Measurements from ENCODE around the gene DMBX1.

DMBX1 gene

DNA sequence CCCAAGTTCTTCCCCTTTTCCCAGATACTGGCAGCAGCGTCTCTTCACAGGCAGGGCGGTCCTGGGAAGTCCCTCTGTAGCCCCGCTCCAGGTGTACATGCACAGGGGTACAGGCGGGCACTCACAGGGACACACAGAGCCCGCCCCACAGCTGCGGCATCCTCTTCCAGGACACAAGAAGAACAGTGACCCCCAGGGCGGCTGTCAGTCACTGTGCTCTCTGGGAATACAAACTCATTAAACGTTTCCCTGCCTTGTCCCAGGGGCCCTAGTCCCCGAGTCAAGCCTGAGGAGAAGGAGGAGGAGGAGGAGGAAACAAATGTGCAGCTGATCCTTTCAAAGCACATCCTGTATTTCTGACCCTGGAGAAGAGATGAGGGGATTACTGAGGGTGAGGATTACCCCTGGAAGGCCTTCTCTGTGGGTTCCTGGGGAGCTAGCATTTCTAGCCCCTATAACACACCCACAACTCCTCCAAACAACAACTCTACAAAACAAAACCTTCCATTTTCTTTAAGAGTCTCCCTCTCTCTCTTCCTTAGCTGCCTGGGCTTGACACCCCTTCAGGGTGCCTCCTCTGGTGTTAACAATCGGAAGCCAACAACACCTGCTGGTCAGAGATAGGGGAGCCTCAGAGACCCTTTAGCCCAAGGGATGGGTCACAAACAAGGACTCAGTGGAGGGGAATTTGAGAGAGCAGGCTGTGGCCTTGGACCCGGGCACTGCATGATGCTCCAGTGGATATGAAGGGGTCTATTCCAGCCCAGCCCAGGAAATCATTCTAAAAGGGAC lies 28.4 kb upstream of the DMBX1 start:
- no peak for DNase-seq

DNA sequence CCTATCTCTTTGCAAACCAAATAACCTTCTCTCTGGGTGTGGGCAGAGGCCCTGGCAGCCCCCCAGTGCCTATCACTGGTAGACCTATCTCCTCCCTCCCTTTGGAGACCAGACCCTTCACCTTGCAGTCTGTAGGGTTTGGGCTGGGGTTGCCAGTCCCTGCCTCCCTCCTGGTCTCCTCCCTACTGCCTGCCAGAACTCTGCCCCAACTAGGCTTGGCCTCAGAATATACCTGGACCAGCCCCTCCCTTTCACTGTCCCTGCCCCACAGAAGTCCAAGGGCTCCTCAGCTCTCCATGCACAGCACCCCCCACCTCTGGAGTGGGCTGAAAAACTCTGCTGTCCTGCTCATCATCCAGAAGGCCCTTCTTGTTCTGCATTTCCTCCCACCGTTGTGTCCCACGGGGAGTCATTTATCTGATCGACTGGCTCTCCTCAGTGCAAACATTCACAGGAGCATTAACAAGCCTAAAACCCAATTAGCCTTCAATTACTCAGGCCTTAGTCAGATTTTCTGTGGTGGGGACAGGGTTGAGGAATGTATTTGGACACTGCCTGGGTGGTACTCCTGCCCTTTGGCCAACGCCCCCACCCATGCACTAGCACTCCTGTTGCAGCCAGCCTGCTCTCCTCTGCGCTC lies 27.7 kb upstream of the DMBX1 start:
- DNase-seq = no peak

DNA sequence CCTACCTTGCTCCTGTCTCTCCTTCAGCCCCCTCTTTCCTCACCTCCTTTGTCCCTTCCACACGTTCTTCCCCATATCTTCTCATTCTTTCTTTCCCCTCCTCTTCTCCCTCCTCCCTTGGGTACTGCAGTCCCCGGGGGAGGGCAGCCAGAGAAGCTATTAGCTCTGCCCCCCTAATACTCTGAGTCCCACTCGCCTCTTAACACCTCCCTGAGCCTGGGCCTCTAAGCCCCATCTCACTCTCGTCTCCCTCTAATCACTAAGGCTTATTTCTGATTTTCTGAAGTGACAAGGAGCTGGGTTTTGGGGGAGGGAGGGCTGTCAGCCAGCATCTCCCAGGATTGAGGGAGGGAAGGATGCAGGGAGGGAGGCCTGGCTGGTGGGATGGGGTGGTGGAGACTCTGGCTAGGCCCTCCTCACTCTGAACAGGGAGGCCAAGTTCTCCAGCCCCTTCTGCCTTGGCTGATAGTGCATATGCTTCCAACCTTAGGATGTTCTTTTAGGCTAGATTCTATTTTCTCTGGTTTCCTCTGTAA lies 25.6 kb upstream of the DMBX1 start:
- DNase-seq = no peak

DNA sequence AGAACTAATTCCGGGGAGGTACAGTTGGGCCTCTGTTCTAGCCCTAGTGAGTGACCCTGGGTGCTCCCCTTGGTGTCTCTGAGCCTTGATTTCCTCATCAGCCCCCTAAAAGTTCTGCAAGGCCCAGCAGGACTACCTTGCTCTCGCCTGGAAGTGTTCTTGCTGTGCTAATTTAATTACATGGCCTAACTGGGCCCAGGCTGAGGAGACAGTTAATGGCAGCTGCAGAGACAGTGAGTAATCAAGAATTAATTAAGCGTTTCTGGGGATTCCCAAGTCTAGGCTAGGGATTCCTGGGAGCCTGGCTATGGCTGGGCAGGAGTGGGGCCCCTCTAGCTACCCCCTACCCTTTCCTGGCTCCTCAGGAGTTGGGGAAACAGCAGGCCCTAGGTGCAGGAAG lies 24.7 kb upstream of the DMBX1 start:
- no peak for DNase-seq

DNA sequence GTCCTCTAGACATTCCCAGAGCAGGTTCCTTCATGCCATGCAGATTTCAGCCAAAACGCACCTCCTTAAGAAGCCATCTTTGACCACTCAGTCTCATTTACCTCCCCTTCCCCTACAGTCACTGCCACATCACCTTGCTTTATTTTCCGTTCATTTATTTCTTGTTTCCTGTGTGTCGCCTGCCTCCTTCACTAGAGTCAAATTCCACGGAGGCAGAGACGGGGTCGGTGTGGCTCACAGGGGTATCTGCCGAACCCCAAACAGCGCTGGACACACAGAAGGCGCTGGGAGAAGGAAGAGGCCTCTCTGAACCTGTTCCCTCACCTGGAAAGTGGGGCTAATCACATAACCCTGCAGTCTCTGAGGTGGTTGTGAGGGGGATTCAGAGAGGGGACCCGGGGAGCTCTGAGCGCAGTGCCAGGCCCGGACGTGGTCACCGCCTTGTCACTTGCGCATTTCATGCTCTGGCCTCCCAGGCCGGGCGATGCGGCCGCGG lies 23.6 kb upstream of the DMBX1 start:
- no peak for DNase-seq

DNA sequence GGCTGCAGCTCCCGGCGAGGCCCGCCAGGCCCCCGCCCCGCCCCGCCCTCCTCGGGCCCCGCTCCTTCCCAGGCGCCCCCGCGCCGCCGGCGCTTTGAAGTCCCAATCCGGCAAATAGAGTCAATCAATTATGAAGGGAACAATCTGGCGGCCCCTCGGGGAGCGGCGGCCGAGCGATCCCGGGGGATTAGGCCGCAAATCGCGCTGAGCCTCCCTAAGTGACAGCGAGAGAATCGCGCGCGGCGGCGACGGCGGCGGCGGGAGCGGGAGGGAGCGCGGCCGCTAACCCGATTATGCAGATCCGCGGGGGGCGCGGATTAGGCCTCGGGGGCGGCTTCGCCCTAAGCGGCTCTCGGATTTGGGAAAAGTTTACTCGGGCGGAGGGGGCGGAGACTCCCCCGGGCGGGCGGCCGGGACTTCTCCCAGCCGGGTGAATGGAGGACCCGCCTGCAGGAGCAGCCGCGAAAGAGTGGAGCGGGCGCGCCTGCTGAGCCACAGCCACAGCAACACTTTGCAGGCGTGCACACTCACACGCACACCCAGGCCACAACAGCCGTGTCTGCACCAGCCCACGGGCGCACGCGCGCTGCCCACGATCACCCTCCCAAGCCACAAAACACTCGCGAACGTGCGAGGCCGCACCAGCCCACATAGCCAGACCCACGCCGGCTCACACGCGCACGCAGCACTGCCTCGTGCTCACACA lies 23.0 kb upstream of the DMBX1 start:
- DNase-seq = no peak

DNA sequence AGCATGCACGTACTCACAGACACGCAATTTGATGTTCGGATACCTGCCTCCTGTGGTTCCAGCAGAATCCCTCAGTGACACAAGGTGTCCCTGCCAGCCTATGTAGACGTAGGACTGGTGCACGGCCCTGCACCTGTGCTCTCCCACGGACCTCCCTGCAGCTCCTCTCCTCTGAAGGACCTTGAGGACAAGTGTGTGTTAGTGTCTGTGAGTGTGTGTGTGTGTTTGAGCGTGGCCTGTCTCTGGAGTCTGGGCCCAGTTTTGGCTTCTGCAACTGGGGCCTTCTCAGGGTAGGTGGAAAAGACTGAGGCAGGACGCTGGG lies 22.5 kb upstream of the DMBX1 start:
- DNase-seq = no peak

DNA sequence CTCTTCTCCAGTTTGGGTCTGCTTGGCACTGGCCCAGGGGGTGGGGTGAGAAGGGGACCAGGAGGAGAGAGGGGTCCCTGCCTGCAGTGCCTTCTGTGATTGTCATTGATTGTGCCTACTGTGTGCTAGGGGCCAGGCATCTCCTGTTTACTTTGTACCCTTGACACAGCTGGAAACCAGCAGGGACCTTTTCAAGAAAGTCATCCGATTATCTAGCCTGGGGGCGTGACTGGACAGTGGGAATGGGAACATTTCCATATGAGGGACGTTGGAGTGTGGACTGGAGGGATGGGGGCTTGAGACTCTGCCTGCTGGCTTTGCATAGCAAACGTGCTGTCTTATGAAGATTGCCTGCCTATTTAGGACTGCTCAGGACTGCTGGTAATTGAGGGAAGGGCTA lies 19.8 kb upstream of the DMBX1 start:
- no peak for DNase-seq

DNA sequence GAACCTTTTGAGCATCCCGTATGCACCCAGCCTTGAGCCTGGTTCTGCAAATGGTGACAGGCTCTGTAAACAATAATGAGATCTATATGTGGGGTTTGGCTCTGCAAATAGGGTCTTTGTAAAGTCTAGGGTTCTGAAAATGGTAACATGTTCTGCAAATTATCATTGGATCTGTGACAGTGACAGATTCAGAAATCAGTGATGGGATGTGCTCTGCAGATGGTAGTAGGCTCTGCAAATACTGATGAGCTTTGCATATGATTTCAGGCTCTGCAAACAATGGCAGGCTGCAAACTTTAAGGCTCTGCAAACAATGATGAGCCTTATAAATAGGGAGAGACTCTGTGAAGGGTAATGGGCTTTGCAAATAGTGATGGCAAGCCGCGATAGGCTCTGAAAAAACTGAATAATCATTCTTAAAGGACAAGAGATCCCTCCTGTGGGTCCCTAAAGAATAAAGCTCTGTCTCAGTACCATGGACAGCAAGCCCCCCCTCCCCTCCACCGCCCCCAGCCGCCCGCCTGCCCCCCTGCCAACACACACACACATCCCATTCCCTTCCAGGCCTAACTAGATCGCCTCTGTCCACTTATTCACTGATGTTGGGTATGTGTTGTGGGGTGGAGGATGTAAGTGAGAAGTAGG lies 17.7 kb upstream of the DMBX1 start:
- no peak for DNase-seq

DNA sequence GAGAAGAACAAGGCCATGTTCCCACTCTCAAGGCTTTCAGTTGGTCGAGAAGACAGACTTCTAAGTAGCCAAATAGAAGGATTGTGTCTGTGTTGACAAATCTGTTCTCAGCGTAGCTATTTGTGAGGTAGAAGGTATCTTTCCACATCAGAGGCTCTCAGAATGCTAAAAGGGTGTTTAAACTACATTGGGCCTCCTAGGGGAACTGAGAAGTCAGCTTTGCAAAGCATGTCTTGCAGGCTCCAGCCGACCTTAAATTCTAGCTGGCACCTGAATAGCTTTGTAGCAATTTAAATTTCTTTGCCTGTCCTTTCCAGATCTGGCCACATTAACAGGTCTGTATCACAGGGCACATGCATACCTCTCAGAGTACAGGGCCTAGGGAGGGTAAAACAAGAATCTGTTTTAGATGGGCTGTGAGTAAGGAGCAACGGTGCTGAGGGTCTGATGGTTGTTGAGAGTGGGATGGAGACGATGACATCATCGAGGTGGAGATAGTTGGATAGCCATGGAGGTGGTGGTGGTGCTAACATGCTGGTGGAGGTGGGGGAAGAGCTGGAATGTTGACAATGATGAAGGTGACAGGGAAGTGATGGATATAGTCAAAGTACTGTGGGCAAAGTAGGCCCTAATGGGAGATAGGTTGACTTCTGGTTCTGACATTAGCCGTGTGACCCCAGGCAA lies 17.0 kb upstream of the DMBX1 start:
- no peak for DNase-seq

DNA sequence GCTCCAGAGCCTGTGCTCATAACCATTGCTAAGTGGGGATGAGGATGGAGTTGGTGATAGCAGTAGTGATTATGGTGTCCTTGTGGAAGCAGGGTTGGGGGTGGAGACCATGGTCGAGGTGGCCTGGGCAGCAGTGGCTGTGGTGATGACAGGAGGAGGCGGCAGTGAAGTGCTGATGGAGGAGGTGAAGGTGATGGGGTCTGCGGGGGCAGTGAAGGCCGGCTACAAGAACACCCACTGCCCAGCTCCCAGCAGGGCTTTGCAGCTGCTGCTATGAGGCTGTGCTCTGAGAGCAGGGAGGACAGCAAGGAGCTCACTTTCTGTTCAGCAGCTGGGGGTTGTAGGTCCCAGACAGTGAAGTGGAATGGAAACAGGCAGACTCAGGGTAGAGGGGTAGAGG lies 15.6 kb upstream of the DMBX1 start:
- no peak for DNase-seq

DNA sequence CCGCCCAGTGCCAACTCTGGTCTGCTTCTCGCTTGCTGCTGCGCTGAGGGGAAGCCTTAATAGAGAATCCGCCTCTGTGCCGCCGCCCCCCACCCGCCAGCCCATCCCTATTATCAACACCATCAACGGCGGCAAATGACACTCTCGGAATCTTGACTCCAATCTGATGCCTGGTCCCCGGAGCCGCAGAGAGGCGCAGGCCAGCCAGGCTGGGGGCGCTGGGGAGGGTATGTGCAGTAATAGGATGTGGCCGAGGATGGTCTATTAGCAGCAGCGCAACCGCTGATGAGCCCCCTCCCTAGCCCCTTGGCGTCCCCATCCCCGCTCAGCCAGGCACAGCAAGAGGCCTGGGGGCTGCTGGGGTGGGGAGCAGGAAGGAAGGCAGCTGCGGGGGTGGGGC lies 15.1 kb upstream of the DMBX1 start:
- DNase-seq = no peak

DNA sequence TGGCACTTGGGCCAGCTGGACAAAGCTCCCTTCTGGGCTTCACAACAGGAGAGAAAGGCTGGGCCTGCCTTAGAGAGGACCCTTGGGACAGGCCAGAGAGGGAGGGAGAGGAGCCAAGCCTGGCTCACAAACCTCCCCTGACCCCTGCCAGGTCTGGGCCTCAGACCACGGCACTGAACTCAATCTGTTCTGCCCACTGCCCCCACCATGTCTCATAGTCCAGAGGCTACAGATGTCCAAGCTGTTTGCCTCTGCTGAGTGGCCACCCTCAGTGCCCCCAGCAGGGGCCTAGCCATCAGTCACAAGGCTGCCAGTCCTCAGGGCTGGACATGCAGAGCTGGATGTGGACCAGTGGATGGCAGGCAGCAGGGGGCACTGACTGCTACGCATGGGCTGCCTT lies 13.0 kb upstream of the DMBX1 start:
- no peak for DNase-seq

DNA sequence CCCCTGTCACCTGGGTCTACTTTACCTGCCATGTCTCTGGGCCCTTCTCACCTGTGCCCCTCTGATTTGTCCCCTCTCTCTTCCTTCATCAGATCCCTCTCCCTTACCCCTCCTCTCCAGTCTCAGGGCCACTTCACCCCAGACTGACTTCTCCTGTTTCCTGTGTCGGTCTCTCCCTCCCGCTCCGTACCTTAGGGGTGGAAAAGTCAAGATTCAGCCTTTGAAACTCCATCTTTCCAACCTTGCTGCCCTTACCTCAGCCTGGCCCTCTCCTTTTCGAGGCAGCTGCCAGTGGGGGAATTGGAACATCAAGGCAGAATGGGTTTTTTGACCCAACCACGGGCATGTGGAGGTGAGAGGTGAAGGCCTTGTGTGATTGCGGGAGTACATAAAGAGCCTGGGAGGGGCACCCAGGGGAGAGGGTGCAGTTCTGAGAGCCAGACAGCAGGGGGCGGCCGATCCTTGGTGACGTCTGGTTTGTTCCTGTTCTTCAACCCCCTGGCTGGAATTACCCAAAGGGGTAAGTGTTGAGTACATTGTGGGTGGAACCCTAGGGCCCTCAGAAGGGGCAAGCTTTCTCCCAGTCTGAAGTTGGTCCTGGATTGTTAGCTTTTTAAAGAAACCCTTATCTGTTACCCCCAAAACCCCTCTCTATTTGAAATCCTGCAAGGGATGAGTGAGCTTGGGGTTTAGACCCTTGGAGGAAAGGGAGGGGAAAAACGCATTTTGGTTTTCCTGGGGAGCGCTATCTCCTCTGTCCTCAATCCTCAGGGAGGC lies 12.3 kb upstream of the DMBX1 start:
- peak; percentile 72 for DNase-seq

DNA sequence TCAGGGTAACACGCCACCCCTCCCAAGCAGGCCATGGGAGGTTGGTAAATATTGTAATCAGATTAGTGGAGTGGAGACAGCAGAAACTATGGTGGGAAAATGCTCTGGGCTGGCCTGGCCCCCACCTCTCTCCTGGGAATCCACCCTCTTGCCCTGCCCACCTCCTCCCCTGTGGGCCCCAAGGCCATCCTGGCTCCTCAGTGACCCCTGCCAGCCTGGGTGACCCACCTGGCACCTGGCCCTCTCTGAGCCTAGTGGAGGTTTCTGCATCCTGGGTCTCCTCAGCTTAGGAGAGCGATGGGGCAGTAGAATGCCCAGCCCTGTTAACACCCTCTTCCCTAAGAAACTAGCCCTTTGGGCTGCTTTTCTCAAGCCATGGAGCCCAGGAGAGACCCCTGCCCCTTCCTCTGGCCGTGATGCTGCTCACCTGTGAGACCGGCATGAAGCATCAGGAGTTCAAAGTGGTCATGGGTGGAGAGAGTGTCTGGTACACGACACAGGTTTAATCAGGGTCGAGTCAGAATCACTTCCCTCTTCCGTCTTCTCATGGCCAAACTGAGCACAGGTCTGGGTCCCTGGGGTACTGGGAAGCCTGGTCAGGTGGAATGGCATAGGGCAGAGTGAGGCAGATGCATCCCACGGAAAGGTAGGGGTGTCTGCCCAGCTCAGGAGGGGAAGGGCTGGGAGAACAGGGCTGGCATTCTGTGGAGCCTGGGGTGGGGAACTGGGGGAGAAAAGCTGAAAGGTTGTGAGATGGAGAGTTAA lies 10.7 kb upstream of the DMBX1 start:
- no peak for DNase-seq

DNA sequence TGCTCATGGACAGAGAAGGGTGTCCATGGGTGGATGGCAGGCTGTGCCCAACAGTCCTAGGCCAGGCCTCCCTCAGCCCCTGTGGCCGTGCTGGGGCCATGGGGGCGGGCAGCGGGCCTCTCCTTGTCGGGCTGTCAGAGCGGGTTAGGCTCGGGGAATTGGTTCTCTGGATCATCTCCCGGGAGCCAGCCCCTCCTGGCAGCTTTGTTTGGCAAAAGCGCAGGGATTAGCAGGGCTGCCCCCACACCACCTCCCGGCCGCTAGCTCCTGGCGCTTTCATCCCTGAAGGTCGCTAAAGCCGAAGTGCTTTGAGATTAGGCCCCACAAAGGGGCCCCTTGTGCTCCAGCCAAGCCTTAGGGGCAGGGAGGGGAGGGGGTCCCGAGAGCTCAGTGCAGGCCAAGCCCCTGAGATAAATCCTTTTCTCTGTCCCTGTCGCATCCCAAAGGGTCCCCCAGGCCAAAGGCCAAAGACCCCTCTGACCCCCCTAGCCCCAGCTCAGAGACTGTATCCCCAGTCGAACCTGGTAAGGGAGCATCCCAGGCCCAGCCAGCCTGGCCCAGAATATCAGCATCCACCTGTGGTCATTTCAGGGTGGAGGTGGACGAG lies 9.8 kb upstream of the DMBX1 start:
- DNase-seq = no peak

DNA sequence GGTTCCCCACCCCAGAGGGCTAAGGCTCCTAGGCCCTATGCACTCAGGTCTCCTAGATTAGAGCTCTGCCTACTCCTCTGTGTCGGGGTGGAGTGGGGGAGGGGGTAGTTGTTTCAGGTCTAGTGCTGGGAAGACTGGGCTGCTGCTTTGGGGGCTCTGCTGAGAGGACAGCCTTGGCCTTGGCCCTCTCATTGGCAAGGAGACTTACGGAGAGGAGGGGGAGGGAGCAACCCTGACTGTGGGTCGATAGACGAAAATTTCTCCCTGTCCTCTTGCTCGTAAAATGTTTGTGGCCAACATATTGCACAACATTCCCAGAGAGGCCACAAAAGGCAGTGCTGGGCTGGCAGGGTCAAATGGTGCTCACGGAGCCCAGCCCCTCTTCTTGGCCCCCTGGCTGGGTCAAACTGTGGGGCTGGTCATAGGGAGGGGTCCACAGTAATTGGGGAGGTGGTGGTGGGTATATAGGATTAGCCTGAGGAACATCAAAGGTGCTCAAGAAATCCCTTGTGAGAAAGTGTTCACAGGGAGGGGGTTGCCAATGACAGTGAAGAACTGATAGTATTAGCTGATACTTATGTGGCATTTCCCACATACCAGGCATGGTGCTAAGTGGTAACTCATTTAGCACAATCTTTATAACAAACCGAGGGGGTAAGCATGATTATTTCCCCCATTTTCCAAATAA lies 8.5 kb upstream of the DMBX1 start:
- DNase-seq = no peak

DNA sequence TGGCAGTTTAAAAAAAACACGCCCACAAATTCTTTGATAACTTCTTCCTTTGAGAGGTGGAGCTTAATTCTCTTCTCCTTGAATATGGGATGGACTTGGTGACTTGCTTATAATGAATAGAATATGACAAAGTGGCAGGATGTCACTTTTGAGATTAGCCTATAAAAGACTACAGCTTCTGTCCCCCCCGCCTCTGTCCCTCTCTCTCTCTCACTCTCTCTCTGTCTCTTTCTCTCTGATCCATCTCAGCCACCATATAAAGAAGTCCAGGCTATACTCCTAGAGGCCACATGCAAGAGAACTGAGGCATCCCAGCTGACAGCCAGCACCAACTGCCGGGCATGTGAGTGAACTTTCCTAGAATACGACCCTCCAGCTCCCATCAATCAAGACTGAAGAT lies 7.7 kb upstream of the DMBX1 start:
- DNase-seq = no peak

DNA sequence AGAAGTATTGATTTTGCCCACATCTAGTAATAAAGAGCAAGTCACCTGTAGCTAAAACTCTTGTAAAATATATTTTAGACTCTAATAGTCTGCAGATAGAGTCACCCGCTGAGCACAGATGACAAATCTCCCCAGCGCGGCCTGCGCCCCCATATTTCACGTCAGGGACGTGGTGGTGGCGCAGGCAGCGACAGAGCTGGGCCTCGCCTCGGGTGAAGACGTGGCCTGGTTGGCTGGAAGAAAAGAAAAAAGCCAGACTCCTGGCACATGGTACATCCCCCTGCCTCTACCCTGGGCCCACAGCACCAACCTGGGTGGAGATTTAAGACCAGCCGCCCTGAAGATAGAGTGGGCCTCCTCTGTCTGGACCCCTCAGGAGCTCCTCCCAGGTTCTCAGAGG lies 6.0 kb upstream of the DMBX1 start:
- DNase-seq = no peak
